GM23338 (cell line): ENCODE data around the gene XRCC6.

ENCODE experiments used
- CTCF ChIP-seq, 2 experiments: fragments of 200-600 bp in 1 of 2; sonication (generic) in 1 of 2; conservative IDR thresholded peaks; 2 replicates each; pipeline versions ENCODE4 v1.5.1 to v1.6.1; 2016 to 2017; ENCODE audit warnings: antibody characterized with exemption in 2 of 2, low read depth in 2 of 2, mild to moderate bottlenecking in 2 of 2, moderate library complexity in 1 of 2
- EZH2phosphoT487 ChIP-seq: fragments of 200-600 bp; sonication (generic); IDR thresholded peaks from one replicate; pipeline ENCODE4 v1.8.1; 2018; ENCODE audit warnings: antibody characterized with exemption; ENCODE audit not compliant: unreplicated experiment

- TF ChIP-seq EZH2phosphoT487: no peak
- no peak for TF ChIP-seq CTCF (conservative IDR thresholded peaks at IDR 0.05; ENCODE audit: low read depth in 2 of 2)
These were observed 38.4 kb upstream of the XRCC6 start for GRCh38 chr22:41582694-41583093.
